Measurements from ENCODE around the gene IDUA.

The IDUA gene

GRCh38 chr4:1003271-1004070 lies 16.6 kb downstream of the IDUA start:
- Histone ChIP-seq H3K4me1 (ENCODE audit: low read length) (no peaks in the 10 kb centered on the region), H3K4me3 (ENCODE audit: low read length) (no peak overlapping the region), H3K79me2 (ENCODE audit: low read length) (no peaks in the 10 kb centered on the region), H3K4me2 (ENCODE audit: low read depth, low read length) (no peak overlapping the region), H4K20me1 (ENCODE audit: insufficient read depth, low read length) (no peaks in the 10 kb centered on the region), H3K27me3 (replicated peaks; ENCODE audit: insufficient read depth, low read length) (no peaks in the 10 kb centered on the region), H3K27ac (ENCODE audit: low read length) (no peak overlapping the region), H3K9me3 (replicated peaks; ENCODE audit: insufficient read depth, low read length) (no peaks in the 10 kb centered on the region), H3K36me3 (replicated peaks; ENCODE audit: insufficient read depth, low read length) (no peaks in the 10 kb centered on the region), H3F3A (ENCODE audit: insufficient read depth, low read length) (no peaks in the 10 kb centered on the region), H3K9me2 (replicated peaks; ENCODE audit: insufficient read depth, low read length) (no peaks in the 10 kb centered on the region), H3K9ac (ENCODE audit: low read length) (no peak overlapping the region), H2AFZ (ENCODE audit: low read length) (no peak overlapping the region)
- DNase-seq, result no peak
- no peak for TF ChIP-seq CTCF (IDR thresholded peaks at IDR 0.05; ENCODE audit: low read length)
- TF ChIP-seq EZH2 (optimal IDR thresholded peaks at IDR 0.05; ENCODE audit: low read depth, low read length), result no peak
- no peak for TF ChIP-seq EZH2phosphoT487 (IDR thresholded peaks at IDR 0.05; ENCODE audit: low read length)

- DNase-seq, result no peak
- Histone ChIP-seq H3K4me2 (ENCODE audit: low read depth, low read length) (no peak overlapping the region), H3K27ac (ENCODE audit: low read length) (no peak overlapping the region), H3F3A (ENCODE audit: insufficient read depth, low read length) (no peaks in the 10 kb centered on the region), H3K27me3 (replicated peaks; ENCODE audit: insufficient read depth, low read length) (no peaks in the 10 kb centered on the region), H3K36me3 (replicated peaks; ENCODE audit: insufficient read depth, low read length) (no peaks in the 10 kb centered on the region), H3K9me3 (replicated peaks; ENCODE audit: insufficient read depth, low read length) (no peaks in the 10 kb centered on the region), H3K4me1 (ENCODE audit: low read length) (no peaks in the 10 kb centered on the region), H3K4me3 (ENCODE audit: low read length) (no peak overlapping the region), H3K9me2 (replicated peaks; ENCODE audit: insufficient read depth, low read length) (no peaks in the 10 kb centered on the region), H2AFZ (ENCODE audit: low read length) (no peak overlapping the region), H3K79me2 (ENCODE audit: low read length) (no peaks in the 10 kb centered on the region), H3K9ac (ENCODE audit: low read length) (no peak overlapping the region), H4K20me1 (ENCODE audit: insufficient read depth, low read length) (no peaks in the 10 kb centered on the region)
- TF ChIP-seq EZH2phosphoT487 (IDR thresholded peaks at IDR 0.05; ENCODE audit: low read length), result no peak
- no peak for TF ChIP-seq CTCF (IDR thresholded peaks at IDR 0.05; ENCODE audit: low read length)
- TF ChIP-seq EZH2 (optimal IDR thresholded peaks at IDR 0.05; ENCODE audit: low read depth, low read length), result no peak
Observed at GRCh38 chr4:1004071-1004418, 17.2 kb downstream of the IDUA start.

- Histone ChIP-seq H3K9me2 (replicated peaks; ENCODE audit: insufficient read depth, low read length) (no peaks in the 10 kb centered on the region), H3K4me2 (ENCODE audit: low read depth, low read length) (no peak overlapping the region), H3K27me3 (replicated peaks; ENCODE audit: insufficient read depth, low read length) (no peaks in the 10 kb centered on the region), H2AFZ (ENCODE audit: low read length) (no peak overlapping the region), H3K79me2 (ENCODE audit: low read length) (no peaks in the 10 kb centered on the region), H4K20me1 (ENCODE audit: insufficient read depth, low read length) (no peaks in the 10 kb centered on the region), H3K4me1 (ENCODE audit: low read length) (no peaks in the 10 kb centered on the region), H3K9ac (ENCODE audit: low read length) (no peak overlapping the region), H3K4me3 (ENCODE audit: low read length) (no peak overlapping the region), H3K36me3 (replicated peaks; ENCODE audit: insufficient read depth, low read length) (no peaks in the 10 kb centered on the region), H3F3A (ENCODE audit: insufficient read depth, low read length) (no peaks in the 10 kb centered on the region), H3K9me3 (replicated peaks; ENCODE audit: insufficient read depth, low read length) (no peaks in the 10 kb centered on the region), H3K27ac (ENCODE audit: low read length) (no peak overlapping the region)
- TF ChIP-seq CTCF (IDR thresholded peaks at IDR 0.05; ENCODE audit: low read length) (no peak), EZH2phosphoT487 (IDR thresholded peaks at IDR 0.05; ENCODE audit: low read length) (no peak), EZH2 (optimal IDR thresholded peaks at IDR 0.05; ENCODE audit: low read depth, low read length) (no peak)
- no peak for DNase-seq
Observed at GRCh38 chr4:1004557-1005485, 18.0 kb downstream of the IDUA start.
